Vagina (tissue), 2 donors: Measurements from ENCODE around the gene CCDC92.

Source experiments
- CTCF ChIP-seq, 3 experiments: fragments of 450-650 bp in 2 of 3; fragments of 200-600 bp in 1 of 3; sonication (generic) in 1 of 3; IDR thresholded peaks; one replicate each; pipeline ENCODE4 v1.5.1; 2017 to 2019; ENCODE audit warnings: antibody characterized with exemption in 3 of 3, mild to moderate bottlenecking in 2 of 3, moderate library complexity in 2 of 3
- POLR2A ChIP-seq, 2 donors: fragments of 450-650 bp; IDR thresholded peaks; one replicate each; pipeline ENCODE4 v1.6.1; 2017; ENCODE audit warnings: antibody characterized with exemption in 2 of 2, mild to moderate bottlenecking in 2 of 2, moderate library complexity in 2 of 2
- POLR2AphosphoS5 ChIP-seq, 2 donors: sonication (generic); formaldehyde crosslinking; IDR thresholded peaks; one replicate each; pipeline ENCODE4 v1.9.0; 2017; ENCODE audit warnings: antibody characterized with exemption in 2 of 2, mild to moderate bottlenecking in 2 of 2, low read depth in 1 of 2; ENCODE audit not compliant: insufficient read depth in 1 of 2

DNA sequence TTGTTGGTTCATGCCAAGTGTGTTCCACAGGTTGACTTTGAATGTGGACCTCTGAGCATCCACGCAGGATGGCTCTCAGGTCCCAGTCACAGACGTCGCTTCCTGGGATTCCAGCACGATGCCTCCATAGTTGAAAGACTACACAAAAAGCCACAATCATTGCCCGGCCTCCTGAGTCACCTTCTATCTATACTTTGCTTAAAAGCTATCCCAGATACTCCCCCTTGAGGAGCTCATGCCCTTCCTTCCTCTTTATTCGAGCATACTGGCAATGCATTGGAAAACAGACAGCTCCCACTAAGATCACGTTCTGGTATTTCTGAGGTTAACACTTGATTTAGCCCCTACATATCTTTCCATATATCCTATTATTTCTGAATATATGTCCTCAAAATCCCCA lies 40.4 kb upstream of the CCDC92 start:
- TF ChIP-seq POLR2A (IDR thresholded peaks at IDR 0.05) (no peak), CTCF (IDR thresholded peaks at IDR 0.05) (no peak), POLR2AphosphoS5 (IDR thresholded peaks at IDR 0.05; ENCODE audit: insufficient read depth in 1 of 2, low read depth in 1 of 2) (no peak)
